Sigmoid colon (tissue), 7 donors: ENCODE measurements around the gene ESPNL. TPM values are rescaled to one million over a fixed set of nuclear protein-coding genes. Genes with fewer than 3 reads are reported as not detected.

Experiments used
- DNase-seq: peaks from one replicate; pipeline ENCODE4 v3.0.0-alpha.2; 2019
- H3K27ac ChIP-seq, 4 donors: fragments of 200-600 bp; sonication (generic); one replicate each; pipeline ENCODE4 v1.5.1; 2016 to 2019; ENCODE audit warnings: mild to moderate bottlenecking in 1 of 4
- H3K27me3 ChIP-seq, 3 donors: fragments of 200-600 bp; sonication (generic); one replicate each; pipeline ENCODE4 v1.5.1; 2019; ENCODE audit warnings: mild to moderate bottlenecking in 1 of 3
- H3K36me3 ChIP-seq, 4 donors: fragments of 200-600 bp; sonication (generic); one replicate each; pipeline ENCODE4 v1.5.1; 2016 to 2019
- H3K4me1 ChIP-seq, 4 donors: fragments of 200-600 bp; sonication (generic); one replicate each; pipeline ENCODE4 v1.5.1; 2017 to 2019
- H3K4me3 ChIP-seq, 4 donors: fragments of 200-600 bp; sonication (generic); one replicate each; pipeline ENCODE4 v1.5.1; 2017 to 2019; ENCODE audit warnings: mild to moderate bottlenecking in 2 of 4, moderate library complexity in 1 of 4
- H3K9me3 ChIP-seq, 4 donors: fragments of 200-600 bp in 3 of 4; sonication (generic) in 3 of 4; one replicate each; pipeline versions ENCODE4 v1.5.1 to v1.6.1; 2013 to 2019
- EP300 ChIP-seq, 4 donors: sonication (generic); formaldehyde crosslinking; IDR thresholded peaks; one replicate each; pipeline ENCODE4 v1.6.1; 2017; ENCODE audit warnings: antibody characterized with exemption in 4 of 4
- POLR2A ChIP-seq, 2 donors: fragments of 450-650 bp; IDR thresholded peaks; one replicate each; pipeline ENCODE4 v1.6.1; 2016; ENCODE audit warnings: antibody characterized with exemption in 2 of 2, mild to moderate bottlenecking in 2 of 2, moderate library complexity in 2 of 2
- POLR2AphosphoS5 ChIP-seq, 4 donors: sonication (generic); formaldehyde crosslinking; IDR thresholded peaks; one replicate each; pipeline ENCODE4 v1.6.1; 2017; ENCODE audit warnings: antibody characterized with exemption in 4 of 4
- WGBS, 2 donors: extraction: QIAGEN DNeasy Blood & Tissue Kit; methylation state at CpG; one replicate each; pipeline ENCODE4 v1.1.7; 2013; 5-methylcytosine and 5-hydroxymethylcytosine counted together
- intact Hi-C: fragments of 100-400 bp; cut with DNase I; formaldehyde crosslinking; loops from one replicate; pipeline ENCODE4 v1.15.1; 2023
- polyA plus RNA-seq, 3 donors: library from polyadenylated mRNA; stranded (reverse); fragments of 200-250 nt; gene quantifications; one replicate each; pipeline ENCODE4 v1.2.3, GENCODE V29; 2013
- total RNA-seq, 4 donors: library from RNA; depleted of rRNA; stranded (reverse); fragments of >200 nt; gene quantifications; one replicate each; pipeline ENCODE4 v1.1.0, GENCODE V29; 2016
- TF ChIP-seq, protein P1 (sequence below), 4 experiments: fragments of 450-650 bp in 3 of 4; fragments of 200-600 bp in 1 of 4; IDR thresholded peaks; one replicate each; pipeline ENCODE4 v1.5.1; 2016 to 2019; ENCODE audit warnings: antibody characterized with exemption in 4 of 4, mild to moderate bottlenecking in 3 of 4, moderate library complexity in 2 of 4
- donor health status: healthy with polysubstance abuse.
- donor health status: Bipolar disorder and iron deficiency.
- donor health status: healthy.

Gene ESPNL
- total and polyA plus RNA-seq, 7 donors, result 0.36 to 2.0 (median 0.58) TPM; not detected in 3

DNA sequence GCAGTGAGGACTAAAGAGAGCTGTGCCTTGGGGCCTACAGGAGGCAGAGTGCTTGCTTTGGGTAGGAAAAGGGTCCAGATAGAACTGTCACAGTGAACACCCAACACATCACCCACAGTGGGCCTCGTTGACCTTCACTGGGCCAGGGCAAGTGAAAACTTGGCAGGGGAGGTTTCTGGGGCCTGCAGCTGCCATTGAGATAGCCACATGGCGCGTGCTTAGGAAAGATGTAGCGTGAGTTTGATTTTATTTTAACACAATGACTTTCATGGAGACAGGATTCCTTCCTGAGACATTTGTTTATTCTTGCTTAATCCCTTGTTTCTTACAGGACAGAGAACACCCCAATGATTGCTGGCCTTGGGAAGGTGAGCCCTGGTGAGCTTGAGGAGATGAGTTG is 9.3 kb upstream of the ESPNL start:
- Histone ChIP-seq H3K4me1 (no peaks in the 10 kb centered on the region), H3K27me3 (no peaks in the 10 kb centered on the region), H3K4me3 (no peak overlapping the region), H3K27ac (no peak overlapping the region), H3K9me3 (no peaks in the 10 kb centered on the region), H3K36me3 (peaks cover 0 to under 1% (median 0%) of the 10 kb centered on the region in 4 donors)
- no peak for DNase-seq
- TF ChIP-seq, protein P1, sequence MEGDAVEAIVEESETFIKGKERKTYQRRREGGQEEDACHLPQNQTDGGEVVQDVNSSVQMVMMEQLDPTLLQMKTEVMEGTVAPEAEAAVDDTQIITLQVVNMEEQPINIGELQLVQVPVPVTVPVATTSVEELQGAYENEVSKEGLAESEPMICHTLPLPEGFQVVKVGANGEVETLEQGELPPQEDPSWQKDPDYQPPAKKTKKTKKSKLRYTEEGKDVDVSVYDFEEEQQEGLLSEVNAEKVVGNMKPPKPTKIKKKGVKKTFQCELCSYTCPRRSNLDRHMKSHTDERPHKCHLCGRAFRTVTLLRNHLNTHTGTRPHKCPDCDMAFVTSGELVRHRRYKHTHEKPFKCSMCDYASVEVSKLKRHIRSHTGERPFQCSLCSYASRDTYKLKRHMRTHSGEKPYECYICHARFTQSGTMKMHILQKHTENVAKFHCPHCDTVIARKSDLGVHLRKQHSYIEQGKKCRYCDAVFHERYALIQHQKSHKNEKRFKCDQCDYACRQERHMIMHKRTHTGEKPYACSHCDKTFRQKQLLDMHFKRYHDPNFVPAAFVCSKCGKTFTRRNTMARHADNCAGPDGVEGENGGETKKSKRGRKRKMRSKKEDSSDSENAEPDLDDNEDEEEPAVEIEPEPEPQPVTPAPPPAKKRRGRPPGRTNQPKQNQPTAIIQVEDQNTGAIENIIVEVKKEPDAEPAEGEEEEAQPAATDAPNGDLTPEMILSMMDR (IDR thresholded peaks at IDR 0.05), result no peak
- TF ChIP-seq POLR2A (IDR thresholded peaks at IDR 0.05) (no peak), POLR2AphosphoS5 (IDR thresholded peaks at IDR 0.05) (no peak), EP300 (IDR thresholded peaks at IDR 0.05) (no peak)
- 94 to 95% methylated on average over 4 of the region's 4 CpGs for WGBS, 2 donors
- intact Hi-C loops, result no loop called here

DNA sequence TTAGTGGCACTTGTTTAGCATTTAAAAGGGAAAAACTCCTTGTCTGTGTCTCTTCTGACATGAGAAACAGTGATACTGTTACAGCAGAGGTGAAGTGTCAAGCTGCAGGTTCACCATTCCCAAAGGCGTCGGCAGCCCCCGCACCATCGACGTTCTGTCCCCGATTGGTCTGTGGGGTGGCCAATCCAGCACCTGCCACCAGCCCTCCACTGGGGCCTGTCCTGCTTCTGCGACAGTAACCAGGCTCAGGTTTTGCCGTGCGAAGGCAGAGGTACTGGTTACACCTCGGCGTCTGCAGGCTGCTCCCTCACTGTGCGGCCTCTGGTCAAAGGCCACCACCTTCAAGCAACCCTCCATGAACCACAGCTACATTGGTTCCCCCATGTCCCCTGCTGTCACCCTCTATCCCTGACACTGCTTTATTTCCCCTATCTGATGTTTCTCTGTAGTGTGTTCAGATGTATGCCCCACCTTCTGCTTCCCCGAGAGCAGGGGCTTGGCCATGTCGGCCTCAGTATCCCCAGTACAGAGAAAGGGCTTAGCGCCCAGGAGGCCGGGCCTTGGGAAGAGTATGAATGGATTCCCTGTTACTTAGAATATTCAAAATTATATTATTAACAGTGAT is 8.6 kb upstream of the ESPNL start:
- WGBS, 2 donors, result 94 to 95% methylated on average over 16 of the region's 16 CpGs
- DNase-seq, result no peak
- intact Hi-C loops, result no loop called here

DNA sequence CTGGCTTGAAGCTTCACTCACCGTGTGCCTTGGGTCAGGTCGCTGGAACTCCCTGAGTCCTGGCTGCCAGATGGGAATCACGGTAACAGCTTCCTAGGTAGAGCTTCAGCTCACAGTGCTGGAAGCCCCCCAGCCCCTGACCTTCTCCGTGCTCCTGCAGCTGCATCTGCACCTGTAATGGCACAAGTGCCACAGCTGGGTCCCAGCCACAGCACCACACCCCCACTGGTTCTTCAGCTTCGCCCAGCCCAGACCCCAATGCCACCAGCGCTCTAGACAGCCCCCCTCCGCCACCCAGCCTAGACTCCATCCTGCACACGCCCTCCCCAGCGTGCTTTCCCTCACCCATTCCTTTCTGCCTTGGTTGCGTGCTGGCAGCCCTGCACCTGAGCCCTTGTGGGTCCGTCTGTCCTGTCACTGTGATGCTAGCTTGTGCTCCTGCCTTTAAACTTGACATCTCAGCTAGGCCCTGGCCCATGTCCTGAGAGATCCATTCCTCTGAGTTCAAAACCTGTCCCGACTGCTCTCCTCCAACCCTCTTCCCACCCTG is 7.6 kb upstream of the ESPNL start:
- 95 to 96% methylated on average over 12 of the region's 12 CpGs for WGBS, 2 donors
- no peaks in the 10 kb centered on the region for H3K4me1 ChIP-seq
- H3K36me3 ChIP-seq, result no peaks in the 10 kb centered on the region
- H3K27me3 ChIP-seq, result no peaks in the 10 kb centered on the region
- no peaks in the 10 kb centered on the region for H3K9me3 ChIP-seq
- intact Hi-C loops, result no loop called here
- DNase-seq, result no peak
- TF ChIP-seq POLR2AphosphoS5 (IDR thresholded peaks at IDR 0.05) (no peak), EP300 (IDR thresholded peaks at IDR 0.05) (no peak), POLR2A (IDR thresholded peaks at IDR 0.05) (no peak)
- TF ChIP-seq, protein P1 (IDR thresholded peaks at IDR 0.05), result no peak
- H3K27ac ChIP-seq, result no peak overlapping the region
- H3K4me3 ChIP-seq, result no peak overlapping the region

More for the DNA sequence above, 8.6 kb upstream of the ESPNL start:
- TF ChIP-seq, protein P1 (IDR thresholded peaks at IDR 0.05), result no peak
- TF ChIP-seq POLR2AphosphoS5 (IDR thresholded peaks at IDR 0.05), result no peak
- H3K4me3 ChIP-seq, result no peak overlapping the region
- H3K36me3 ChIP-seq, result no peaks in the 10 kb centered on the region
- no peak overlapping the region for H3K27ac ChIP-seq
- H3K9me3 ChIP-seq, result no peaks in the 10 kb centered on the region
- H3K27me3 ChIP-seq, result no peaks in the 10 kb centered on the region
- H3K4me1 ChIP-seq, result no peaks in the 10 kb centered on the region

DNA sequence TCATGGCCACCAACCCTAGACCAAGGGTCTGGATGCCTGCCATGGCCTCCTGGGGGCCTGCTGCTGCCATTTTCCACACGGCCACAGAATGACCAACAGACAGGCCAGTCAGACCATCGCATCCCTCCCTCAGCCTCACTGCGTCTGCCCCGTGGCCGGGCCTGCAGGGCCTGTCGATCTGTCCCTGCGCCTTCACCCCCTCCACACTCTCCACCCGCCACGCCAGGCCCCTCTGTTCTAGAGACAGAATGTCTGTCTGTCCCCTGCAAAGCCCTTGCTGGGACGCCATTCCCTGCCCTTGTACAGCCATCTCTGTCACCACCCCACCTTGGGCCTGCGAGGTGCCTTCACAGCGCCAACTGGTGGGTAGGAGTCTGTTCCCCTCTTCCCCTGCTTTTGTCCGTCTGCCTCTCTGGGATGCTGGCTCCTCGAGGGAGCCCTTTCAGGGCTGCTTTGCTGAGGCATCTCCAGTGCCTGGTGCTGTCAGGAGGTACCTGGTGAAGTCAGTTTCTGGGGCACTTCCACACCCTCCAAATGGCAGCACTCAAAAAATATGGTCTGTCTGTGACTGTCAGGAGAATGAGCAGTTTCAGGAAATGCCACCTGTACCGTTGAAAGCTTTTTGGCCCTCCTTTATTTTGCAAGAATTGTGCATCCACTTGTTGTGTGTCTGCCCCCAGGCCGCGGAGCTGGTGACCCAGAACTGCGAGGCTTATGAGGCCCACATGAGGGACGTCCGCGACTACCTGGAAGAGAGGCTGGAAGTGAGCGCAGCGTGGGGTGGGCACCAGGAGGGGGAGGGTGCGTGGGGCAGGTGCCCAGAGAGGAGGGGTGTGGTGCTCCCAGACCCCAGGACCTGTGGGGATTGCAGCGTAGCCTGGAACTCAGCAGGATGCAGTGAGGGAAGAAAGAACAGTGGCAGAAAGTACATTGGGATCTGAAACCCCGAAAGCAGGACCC is 6.7 kb upstream of the ESPNL start:
- intact Hi-C loops, result no loop called here
- Histone ChIP-seq H3K9me3 (no peaks in the 10 kb centered on the region), H3K4me3 (no peak overlapping the region), H3K36me3 (no peaks in the 10 kb centered on the region), H3K27ac (no peak overlapping the region), H3K27me3 (no peaks in the 10 kb centered on the region), H3K4me1 (no peaks in the 10 kb centered on the region)
- TF ChIP-seq, protein P1 (IDR thresholded peaks at IDR 0.05), result no peak
- no peak for TF ChIP-seq EP300 (IDR thresholded peaks at IDR 0.05)
- no peak for TF ChIP-seq POLR2A (IDR thresholded peaks at IDR 0.05)
- 92% methylated on average over 26 of the region's 26 CpGs for WGBS, 2 donors
- no peak for DNase-seq
